NCI-H1105 treated with DMSO at 0.1 percent for 48 hours (cell line): ENCODE results near the gene STAT2.
"Not testable (repeated sequence)": the region's sequence is repeated elsewhere in the genome, so short reads cannot be mapped to it uniquely, and the experiment has no call there.

Source experiments
- DNase-seq: peaks from one replicate; lab custom pipeline; 2025; lab: John Stamatoyannopoulos, UW

STAT2 gene

GRCh38 chr12:56359851-56360767 is at the start of gene STAT2:
Gene STAT2 (minus strand): TSS chr12:56360107. CDS start chr12:56356571, 3,536 bp downstream.
- peak; percentile 95 for DNase-seq

DNA sequence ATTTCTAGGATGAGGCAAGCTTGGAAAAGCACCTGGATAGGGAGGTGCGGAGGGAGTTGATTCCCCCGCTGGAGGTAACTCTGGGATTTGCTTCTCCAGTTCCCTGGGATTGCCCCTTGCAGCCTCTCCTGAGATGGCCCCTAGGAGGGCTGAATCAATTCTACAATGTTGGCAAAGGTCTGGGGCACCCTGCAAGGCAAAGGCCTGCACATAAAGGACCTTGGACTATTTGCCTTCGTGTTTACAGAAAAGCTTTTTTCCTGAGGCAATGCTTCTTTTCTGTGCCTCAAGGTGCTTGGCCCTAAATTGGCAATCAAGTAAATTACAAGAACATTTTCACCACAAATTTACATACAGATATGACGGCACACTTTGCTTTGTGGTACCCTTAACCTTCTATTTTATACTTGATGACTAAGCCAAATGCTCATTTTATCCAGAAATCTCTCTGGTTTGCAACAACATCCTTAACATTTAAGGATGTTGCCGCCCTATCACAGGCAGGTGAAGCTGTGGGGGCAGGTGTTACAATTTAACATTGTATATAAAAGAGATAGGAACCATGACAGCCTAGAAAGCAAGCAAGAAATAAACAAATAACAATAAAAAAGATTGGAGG is 49.0 kb upstream of the STAT2 start:
- no peak for DNase-seq

DNA sequence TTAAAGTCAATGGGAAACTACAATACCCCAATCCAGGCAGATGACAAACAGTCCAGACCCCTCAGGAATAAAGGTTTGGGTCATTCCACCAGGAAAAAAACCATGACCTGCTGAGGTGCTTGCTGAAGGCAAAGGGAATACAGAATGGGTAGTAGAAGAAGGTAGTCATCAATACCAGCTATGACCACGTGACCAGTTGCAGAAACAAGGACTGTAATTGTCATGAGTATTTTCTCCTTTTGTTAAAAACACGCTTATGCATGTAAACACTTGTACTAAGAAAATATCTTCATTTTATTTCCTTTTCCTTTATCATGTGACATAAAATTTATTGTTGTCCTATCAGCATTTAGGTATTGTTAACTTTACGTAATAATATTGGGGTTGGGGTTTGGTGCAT is 44.3 kb upstream of the STAT2 start:
- DNase-seq, result not testable (repeated sequence)

GRCh38 chr12:56401612-56402011 is 41.7 kb upstream of the STAT2 start:
- DNase-seq, result not testable (repeated sequence)

DNA sequence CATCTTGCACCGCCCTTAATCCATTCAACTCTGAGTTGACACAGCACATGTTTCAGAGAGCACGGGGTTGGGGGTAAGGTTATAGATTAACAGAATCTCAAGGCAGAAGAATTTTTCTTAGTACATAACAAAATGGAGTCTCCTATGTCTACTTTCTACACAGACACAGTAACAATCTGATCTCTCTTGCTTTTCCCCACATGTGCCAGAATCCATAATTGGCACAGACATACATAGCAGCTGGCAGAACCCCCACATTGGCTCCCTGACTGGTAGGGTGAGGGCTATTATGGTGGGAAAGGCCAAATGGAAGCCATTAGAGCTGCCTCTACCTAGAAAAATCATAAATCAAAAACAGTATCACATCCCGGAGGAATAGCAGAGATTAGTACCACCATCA is 41.2 kb upstream of the STAT2 start:
- not testable (repeated sequence) for DNase-seq

GRCh38 chr12:56399466-56399865 is 39.6 kb upstream of the STAT2 start:
- not testable (repeated sequence) for DNase-seq

DNA sequence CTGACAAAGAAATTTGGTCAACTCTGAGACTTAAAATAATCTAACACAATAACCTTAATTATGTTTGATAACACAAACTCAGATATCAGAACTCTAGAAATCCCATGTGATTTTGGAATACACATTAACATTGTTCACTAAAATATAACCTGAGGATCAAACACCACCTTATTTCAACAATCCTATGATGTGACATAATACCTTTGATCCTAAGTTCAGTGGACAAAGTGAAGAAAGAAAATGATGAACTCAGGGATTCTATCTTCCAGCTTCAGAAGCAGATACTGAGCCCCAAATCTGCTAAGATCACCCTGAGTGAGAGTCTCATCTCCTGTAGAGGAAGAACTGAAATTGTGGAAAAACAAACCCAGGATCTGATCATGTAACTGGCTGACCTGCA is 38.4 kb upstream of the STAT2 start:
- no peak for DNase-seq

- no peak for DNase-seq
Observed at GRCh38 chr12:56392331-56392730, 32.4 kb upstream of the STAT2 start.

- no peak for DNase-seq
Observed at GRCh38 chr12:56391721-56392120, 31.8 kb upstream of the STAT2 start.

DNA sequence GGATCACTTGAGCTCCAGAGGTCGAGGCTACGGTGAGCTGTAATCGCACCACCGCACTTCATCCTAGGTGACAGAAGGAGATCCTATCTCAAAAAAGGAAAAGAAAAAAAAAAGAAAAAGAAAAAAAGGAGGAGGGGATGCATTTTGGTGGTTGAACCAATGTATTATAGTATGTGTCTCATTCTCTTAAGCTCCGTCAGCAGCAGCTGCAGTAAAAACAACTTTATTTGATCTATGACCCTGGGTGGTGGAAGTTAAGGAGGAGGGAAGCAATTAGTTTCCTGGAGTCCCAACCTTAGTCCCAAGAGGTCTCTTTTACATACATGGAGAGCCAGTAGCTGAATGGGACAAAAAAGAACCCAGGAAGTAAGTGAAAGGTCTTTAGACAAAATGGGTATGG is 29.5 kb upstream of the STAT2 start:
- no peak for DNase-seq

DNA sequence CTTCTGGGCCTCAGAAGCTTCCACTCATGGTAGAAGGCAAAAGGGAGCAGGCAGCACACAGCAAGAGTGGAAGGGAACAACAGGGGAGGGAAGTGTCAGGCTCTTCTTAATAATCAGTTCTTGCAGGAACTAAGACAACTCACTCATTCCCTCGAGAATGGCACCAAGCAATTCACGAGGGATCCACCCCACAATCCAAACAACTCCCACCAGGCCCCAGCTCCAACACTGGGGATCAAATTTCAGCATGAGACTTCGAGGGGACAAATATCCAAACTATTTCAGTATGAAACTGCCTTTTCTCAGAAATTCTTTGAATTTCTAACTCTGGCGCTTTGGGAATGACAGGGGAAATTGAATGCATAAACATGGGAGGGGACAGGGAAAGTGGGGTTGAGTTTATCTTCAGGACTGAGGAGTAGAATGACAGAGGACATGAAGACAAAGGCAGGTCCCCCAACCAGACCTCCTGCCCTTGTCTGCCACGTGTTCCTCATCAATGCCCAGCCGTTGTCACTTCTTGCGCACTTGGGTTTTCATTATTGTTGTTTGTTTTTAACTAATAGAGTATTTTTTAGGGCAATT is 27.3 kb upstream of the STAT2 start:
- no peak for DNase-seq

GRCh38 chr12:56385873-56386272 is 26.0 kb upstream of the STAT2 start:
- DNase-seq, result no peak

GRCh38 chr12:56382611-56383010 is 22.7 kb upstream of the STAT2 start:
- DNase-seq, result no peak

DNA sequence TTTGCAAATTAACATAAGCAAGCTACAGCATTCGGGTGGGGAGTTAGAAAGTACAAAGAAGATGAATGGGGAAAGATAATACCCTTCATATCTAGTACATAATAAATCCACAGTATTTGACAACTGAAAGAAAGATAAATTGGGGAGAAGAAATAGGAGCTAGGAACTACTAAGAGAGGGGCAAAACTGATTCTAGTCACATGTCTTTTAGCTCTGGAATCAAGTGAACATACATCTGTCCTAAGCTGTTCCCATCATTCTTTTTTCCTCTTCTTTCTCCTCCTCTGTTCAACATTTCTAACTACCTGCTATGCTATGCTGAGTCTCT is 18.0 kb upstream of the STAT2 start:
- no peak for DNase-seq

DNA sequence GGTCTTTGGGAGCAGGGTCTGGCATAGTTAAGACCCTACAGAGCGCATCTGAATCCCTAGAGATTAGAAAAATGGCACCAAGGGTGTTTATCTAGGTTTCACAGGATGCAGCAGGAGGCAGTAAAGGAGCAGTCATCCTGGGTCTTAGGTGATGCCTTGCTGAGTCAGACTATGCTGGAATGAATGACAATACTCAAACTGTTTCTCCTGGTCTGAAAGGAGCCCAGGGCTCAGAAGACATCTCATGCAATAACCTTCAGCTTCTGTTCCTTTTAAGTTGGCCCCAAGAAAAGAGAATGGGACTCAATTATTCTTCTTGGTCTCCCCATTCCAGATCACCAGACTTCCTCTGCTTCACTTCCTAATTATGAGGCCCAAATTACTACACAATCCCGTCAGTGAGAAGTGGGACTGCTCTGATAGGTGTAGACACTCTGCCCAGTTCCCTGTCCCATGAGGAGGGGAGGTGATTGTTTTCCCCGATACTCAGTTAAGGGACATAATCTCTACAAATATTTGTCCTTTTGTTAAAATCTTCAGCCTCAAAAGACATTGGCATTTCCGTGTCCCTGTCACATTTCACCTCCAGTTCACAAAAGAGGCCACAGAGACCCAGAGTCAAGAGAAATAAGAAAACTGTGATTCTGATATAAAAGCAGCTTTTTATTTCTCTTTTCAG is 17.5 kb upstream of the STAT2 start:
- DNase-seq, result no peak

DNA sequence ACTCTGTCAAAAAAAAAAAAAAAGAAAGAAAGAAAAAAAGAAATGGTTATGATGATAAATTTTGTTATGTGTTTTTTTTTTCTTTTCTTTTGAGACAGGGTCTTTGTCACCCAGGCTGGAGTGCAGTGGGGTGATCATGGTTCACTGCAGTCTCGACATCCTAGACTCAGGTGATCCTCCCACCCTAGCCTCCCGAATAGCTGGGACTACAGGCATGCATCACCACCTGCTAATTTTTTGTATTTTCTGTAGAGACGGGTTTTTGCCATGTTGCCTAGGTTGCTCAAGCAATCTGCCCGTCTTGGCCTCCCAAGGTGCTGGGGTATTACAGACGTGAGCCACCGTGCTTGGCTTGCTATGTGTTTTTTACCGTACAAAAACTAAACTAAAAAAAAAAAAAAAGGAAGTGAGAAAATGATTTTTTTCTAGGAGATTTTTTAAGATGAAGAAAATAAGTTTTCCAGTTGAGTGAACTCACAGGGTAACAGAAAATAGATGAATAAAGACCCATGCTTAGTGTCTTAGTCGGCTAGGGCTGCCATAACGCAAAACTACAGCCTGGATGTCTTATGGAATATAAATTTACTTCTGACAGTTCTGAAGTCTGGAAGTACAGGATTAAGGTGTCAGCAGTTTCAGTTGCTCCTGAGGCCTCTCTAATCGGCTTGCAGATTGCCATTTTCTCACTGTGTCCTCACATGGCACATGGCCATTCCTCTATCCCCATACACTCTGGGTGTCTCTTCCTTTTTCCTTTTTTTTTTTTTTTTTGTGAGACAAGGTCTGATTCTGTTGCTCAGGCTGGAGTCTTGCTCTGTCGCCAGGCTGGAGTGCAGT is 15.9 kb upstream of the STAT2 start:
- DNase-seq, result no peak

- DNase-seq, result no peak
Observed at GRCh38 chr12:56374726-56375597, 15.1 kb upstream of the STAT2 start.

GRCh38 chr12:56373515-56373914 is 13.6 kb upstream of the STAT2 start:
- no peak for DNase-seq

GRCh38 chr12:56366948-56367347 is 7.0 kb upstream of the STAT2 start:
- DNase-seq, result no peak
